HG03469 (cell line): ENCODE data around the gene STK17B.

Experiments
- ATAC-seq: cut with Tn5 transposase; IDR thresholded peaks from one replicate; pipeline ENCODE4 v1.9.1; 2021; ENCODE audit warnings: mild to moderate bottlenecking, moderate library complexity, moderate number of reproducible peaks; ENCODE audit not compliant: unreplicated experiment

The STK17B gene

DNA sequence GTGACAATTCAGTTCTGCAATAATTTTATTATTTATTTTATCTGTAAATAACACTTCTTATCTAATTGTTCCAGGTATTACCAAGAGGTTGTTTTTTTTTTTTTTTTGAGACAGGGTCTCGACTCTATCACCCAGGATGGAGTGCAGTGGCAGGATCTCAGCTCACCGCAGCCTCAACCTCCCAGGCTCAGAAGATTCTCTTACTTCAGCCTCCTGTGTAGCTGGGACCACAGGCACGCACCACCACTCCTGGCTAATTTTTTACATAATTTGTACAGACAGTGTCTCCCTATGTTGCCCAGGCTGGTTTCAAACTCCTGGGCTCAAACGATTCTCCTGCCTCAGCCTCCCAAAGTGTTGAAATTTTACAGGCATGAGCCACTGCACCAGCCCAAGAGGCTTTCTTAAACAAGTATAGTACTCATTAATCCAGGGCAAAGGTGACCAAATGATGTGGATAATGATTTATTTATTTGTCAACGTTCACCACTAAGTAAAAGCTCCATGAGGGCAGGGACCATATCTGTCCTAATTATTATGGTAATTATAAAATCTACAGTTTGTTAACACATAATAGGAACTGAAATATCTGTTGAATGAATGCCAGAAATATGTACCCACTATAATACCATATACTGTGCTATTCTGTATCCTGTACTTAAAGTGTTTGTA, 12.0 kb downstream of the STK17B start:
- ATAC-seq: no peak

GRCh38 chr2:196155575-196155974, 15.8 kb downstream of the STK17B start:
- no peak for ATAC-seq

DNA sequence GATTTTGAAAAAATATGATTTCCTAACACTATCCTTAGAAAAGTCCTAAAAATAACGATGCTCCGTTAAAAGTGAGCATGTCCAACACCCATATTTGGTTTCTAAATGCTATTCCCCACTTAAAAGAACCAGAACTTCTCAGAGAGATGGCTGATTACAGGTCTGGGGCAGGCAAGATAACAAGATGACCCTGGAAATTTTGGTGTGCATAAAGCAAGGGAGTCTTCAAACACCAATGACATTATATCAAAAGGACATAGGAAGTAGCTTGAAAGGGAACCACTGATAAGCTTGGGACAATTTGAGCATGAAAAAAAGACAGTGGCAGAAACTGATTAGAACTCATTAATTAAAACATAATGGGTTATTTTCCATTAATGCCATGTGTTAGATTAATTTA, 17.9 kb downstream of the STK17B start:
- ATAC-seq: no peak

DNA sequence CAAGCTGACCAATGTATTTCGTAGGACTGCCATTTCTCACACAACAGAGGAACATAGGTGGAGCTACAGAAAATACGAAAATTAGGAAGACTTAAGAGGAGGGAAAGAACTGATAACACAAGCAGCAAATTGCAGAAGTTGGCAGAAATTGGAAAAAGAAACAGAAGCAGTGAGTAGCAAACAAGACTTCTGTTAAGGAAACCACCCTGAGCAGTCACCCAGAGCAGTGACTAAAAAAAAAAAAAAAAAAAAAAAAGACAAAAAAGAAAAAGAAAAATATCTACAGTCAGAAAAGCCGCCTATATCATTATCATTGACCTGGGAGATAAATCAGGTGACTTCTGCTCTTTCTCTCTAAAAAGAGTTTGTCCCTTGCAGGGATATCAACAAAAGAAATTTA, 21.4 kb downstream of the STK17B start:
- peak; percentile 46 for ATAC-seq

GRCh38 chr2:196148736-196149135, 22.6 kb downstream of the STK17B start:
- ATAC-seq: no peak

DNA sequence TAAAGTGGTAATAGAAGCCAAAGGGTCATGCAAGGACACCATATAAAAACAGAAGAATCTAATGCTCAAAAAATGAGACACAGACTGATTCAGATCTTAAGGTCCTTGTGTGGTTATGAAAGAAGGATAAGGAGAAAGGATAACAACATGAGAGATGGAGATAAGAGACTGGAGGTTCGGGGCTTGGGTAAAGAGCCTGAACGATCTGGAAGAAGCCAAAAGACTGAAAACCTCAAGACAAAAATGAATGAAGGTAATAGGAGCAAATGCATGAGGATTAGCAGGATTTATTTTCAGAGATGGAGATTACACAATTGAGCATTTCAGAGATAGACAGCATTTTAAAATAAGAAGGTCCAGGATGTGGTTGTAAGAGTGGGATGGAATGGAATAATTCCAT, 26.1 kb downstream of the STK17B start:
- ATAC-seq: no peak

GRCh38 chr2:196144513-196145126, 26.8 kb downstream of the STK17B start:
- no peak for ATAC-seq

GRCh38 chr2:196143730-196144131, 27.6 kb downstream of the STK17B start:
- ATAC-seq: no peak

DNA sequence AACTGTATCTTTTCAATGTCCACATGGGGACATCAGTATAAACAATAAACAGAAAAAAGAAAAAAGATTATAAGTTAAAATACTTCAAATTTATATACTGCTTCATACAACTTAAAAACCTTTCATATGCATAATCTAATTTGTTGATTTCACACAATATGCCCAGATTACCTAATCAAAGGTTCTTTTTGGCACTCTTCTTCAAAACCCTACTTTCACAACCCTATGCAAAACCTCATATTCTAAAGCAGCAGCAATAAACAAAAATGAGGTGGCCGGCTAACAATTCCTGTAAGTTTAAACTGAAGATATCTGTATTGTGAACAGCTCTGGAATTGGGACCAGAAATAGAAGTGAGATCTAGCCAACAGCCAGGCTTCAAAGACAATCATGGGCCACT, 28.6 kb downstream of the STK17B start:
- ATAC-seq: no peak

DNA sequence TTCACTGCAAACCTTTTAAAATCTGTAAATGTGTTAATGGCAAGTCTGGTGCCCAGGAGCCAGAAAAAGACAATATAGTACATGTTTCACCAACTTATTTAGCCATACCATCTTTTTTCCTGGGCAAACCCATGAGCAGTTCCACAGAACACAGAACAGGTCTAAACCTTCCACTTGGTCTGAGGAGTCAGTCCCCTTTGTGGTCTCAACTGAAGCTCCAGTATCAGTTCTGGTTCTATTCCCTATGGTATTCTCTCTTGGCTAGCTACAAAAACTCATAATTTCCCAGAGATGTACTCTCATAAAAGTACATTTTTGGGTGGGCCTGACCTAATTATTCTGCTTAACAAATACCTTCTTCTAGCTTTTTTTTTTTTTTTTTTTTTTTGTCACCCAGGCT, 31.2 kb downstream of the STK17B start:
- ATAC-seq: no peak

GRCh38 chr2:196137271-196137670, 34.1 kb downstream of the STK17B start:
- no peak for ATAC-seq

GRCh38 chr2:196136151-196136550, 35.2 kb downstream of the STK17B start:
- ATAC-seq: no peak

- ATAC-seq: no peak
These were observed 39.1 kb downstream of the STK17B start for GRCh38 chr2:196131949-196132925.

- ATAC-seq: no peak
These were observed 39.9 kb downstream of the STK17B start for GRCh38 chr2:196131384-196131937.

DNA sequence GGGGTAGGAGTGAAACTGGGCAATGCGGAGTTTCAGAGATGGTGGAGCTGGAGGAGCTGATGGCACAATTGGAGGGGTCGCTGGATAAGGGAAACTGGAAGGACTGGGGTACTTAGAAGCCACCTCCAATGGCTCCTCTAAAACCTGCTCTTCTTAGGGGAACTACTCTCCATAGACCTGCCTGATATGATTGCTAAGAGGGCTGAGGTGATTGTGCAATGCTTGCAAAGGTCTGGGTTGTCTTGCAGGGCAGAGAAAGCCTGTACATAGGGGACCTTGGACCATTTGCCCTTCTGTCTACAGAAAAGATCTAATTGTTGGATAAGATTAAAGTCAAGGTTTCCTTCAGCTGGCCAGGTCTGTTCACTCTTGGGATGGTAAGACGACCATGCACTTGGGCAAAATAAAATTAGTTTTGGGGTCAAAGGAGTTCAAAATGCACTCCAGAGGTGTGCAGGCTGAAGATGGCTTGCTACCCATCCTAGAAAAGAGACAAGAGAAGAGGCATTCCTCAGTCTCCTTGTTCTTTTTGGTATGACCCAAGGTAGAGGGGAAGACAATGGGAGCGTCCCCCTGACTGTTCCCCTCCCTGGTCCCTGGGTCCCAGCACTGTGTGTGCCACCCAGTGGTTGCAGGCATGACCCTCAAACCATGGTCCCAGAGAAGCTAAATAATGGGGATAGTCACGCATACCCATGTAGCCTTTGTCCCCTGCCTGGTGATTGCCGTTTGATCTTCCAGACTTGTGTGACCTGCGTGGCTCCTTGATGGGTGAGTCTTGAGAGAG, 41.1 kb downstream of the STK17B start:
- no peak for ATAC-seq

DNA sequence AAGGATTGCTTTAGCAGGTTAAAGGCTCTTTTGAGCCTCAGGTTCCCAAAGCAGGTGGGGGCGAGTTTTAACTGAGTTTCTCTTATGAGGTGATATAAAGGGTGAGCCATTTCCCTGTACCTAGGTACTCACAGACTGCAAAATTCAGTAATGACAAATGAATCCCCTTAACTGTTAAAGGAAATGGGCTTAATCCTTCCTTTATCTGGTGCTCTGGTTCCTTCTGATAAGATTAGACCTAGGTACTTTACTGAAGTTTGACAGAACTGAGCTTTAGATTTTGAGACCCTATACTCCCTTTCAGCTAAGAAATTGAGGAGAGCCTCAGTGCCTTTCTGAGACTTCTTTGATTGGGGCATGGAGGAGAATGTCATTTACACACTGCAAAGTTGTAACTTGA, 42.6 kb downstream of the STK17B start:
- no peak for ATAC-seq

DNA sequence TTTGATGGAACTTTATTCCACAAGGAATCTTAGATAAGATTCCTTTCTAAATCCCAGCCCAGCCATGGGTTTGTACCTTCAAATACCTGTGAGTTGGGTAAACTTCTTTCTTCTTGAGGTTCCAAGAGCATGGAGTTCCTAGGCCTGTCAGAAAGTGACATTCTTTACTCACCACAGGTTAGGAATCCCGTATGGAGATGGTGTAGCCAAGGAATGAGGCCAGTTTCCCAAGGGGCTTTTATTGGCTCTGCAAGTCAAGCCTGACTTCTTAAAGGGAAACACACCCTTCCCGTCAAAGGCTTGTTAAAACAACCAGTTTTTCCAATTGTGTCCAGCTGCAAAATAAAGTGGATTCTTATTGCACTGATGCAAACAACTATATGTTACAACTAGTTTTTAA, 45.8 kb downstream of the STK17B start:
- ATAC-seq: no peak

DNA sequence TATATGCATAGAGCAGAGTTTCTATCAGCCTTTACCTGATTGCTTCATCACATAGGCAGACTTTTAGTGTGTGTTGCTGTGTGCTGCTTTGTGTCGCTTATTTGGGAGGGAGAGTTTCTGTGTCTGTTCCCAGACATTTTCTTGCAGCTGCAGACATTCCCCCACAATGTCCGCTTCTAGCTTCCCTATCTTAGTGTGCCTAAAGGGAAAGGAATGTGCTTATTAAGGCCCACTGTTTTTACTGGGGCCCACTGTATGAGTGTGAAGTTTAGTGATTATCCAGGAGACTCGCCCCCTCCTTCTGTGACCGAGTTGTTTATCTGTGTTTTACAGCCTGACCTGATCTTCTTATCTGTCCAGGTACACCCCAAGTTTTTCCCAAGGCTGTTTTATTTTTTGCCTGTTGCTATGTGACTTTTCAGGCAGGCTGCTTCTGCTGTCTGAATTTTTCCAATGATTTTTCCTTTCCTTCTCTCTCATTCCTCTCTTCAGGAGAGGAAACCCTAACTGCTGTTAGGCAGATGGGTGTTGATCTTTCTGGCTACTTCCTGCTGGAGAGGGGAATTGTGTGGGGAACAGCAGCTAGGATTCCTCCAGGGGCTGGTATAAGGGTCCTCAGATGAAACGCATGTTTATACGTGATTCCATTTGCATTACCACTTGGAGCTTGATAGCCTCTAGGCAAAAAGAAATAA, 47.6 kb downstream of the STK17B start:
- no peak for ATAC-seq

GRCh38 chr2:196119926-196120325, 51.5 kb downstream of the STK17B start:
- ATAC-seq: no peak

GRCh38 chr2:196117214-196117705, 54.1 kb downstream of the STK17B start:
- ATAC-seq: no peak
